Heart right ventricle (tissue), 16 donors: ENCODE data around the gene C9orf43. TPM values are rescaled to one million over a fixed set of nuclear protein-coding genes. Genes with fewer than 3 reads are reported as not detected.
"Not testable (repeated sequence)": the region's sequence is repeated elsewhere in the genome, so short reads cannot be mapped to it uniquely, and the experiment has no call there.

Source experiments
- ATAC-seq, 8 donors: fragments of 200-7000 bp; cut with Tn5 transposase; one replicate each; pipeline ENCODE4 v1.9.1; 2020; ENCODE audit warnings: mild to moderate bottlenecking in 8 of 8, moderate library complexity in 8 of 8, moderate number of reproducible peaks in 1 of 8
- DNase-seq, 2 donors: peaks; one replicate each; pipeline ENCODE4 v3.0.0-alpha.2; 2020
- H3K27ac ChIP-seq, 10 donors: fragments of 200-600 bp; sonication (generic) in 2 of 10; one replicate each; pipeline versions ENCODE4 v1.5.0 to v1.8.0; 2020 to 2022; ENCODE audit warnings: mild to moderate bottlenecking in 3 of 10
- H3K27me3 ChIP-seq, 7 donors: fragments of 200-600 bp; one replicate each; pipeline ENCODE4 v1.8.0; 2021 to 2022; ENCODE audit warnings: mild to moderate bottlenecking in 2 of 7
- H3K36me3 ChIP-seq, 9 donors: fragments of 200-600 bp; sonication (generic) in 1 of 9; one replicate each; pipeline versions ENCODE4 v1.5.0 to v1.8.0; 2020 to 2022; ENCODE audit warnings: mild to moderate bottlenecking in 2 of 9
- H3K4me1 ChIP-seq, 9 donors: fragments of 200-600 bp; sonication (generic) in 1 of 9; one replicate each; pipeline versions ENCODE4 v1.5.0 to v1.8.0; 2020 to 2022; ENCODE audit warnings: mild to moderate bottlenecking in 4 of 9
- H3K4me3 ChIP-seq, 10 donors: fragments of 200-600 bp; sonication (generic) in 2 of 10; one replicate each; pipeline versions ENCODE4 v1.5.0 to v1.8.0; 2020 to 2022; ENCODE audit warnings: mild to moderate bottlenecking in 7 of 10, moderate library complexity in 2 of 10
- H3K9me3 ChIP-seq, 11 donors: fragments of 200-600 bp in 10 of 11; sonication (generic) in 2 of 11; one replicate each; pipeline versions ENCODE4 v1.5.0 to v1.8.0; 2013 to 2022; ENCODE audit warnings: mild to moderate bottlenecking in 2 of 11, control low read depth in 1 of 11, moderate library complexity in 1 of 11
- CTCF ChIP-seq, 9 donors: fragments of 200-600 bp; sonication (generic) in 2 of 9; IDR thresholded peaks; one replicate each; pipeline versions ENCODE4 v1.5.0 to v1.8.0; 2021 to 2022; ENCODE audit warnings: antibody characterized with exemption in 9 of 9, mild to moderate bottlenecking in 5 of 9, moderate library complexity in 1 of 9
- WGBS, 2 donors: extraction: QIAGEN DNeasy Blood & Tissue Kit; methylation state at CpG; one replicate each; pipeline ENCODE4 v1.1.7; 2013; ENCODE audit warnings: inconsistent platforms in 1 of 2; 5-methylcytosine and 5-hydroxymethylcytosine counted together
- intact Hi-C, 10 donors: fragments of 100-400 bp; cut with DNase I; formaldehyde crosslinking; loops; one replicate each; pipeline versions ENCODE4 v1.11.1 to v1.14.2; 2022
- polyA plus RNA-seq, 2 donors: library from polyadenylated mRNA; stranded (reverse); fragments of 200-250 nt; gene quantifications; one replicate each; pipeline ENCODE4 v1.2.3, GENCODE V29; 2013
- total RNA-seq, 10 donors: library from RNA; stranded (reverse); fragmentation: NEBNext Ultra II Directional in 3 of 10; extraction: Animal tissue kit (Norgen Biotek cat#: 25700) in 3 of 10; gene quantifications; one replicate each; pipeline versions ENCODE4 v1.2.1 to v1.2.4, GENCODE V29; 2021 to 2023
- donor health status: Arrhythmogenic right ventricular cardiomyopathy.
- donor health status: ischemic (EF 13 %, LVEDD 7.1; RV severe dilation, severe dysfunction).
- donor health status: healthy with polysubstance abuse.
- donor health status: DM: no; HTN: yes; CAD: no.
- donor health status: DM: no; HTN: no; CAD: no.
- donor health status: ischemic (EF 25% LVEDD 6.9; RV normal size, moderate dysfunction).
- donor health status: ischemic (EF 25% LVEDD 5.7; RV mildly dilated, moderate dysfunction).
- donor health status: healthy.
- donor health status: DM: yes; HTN: yes; CAD: no.
- donor health status: Ischemic cardiomyopathy.
- donor health status: ischemic (EF 35%, LVEDD 5.7; RV mildly dilated, moderate dysfunction).
- donor health status: nonischemic (EF 11% LVEDD 7.7; RV severe dilation, severe dysfunction).
- donor health status: DM: yes; HTN: yes; CAD: no.
- donor health status: PGD.
- donor health status: ischemic (EF 29% LVEDD 5.4; RV normal size, mild dysfunction).
- donor health status: nonischemic (EF 23%, LVEDD 6.1; RV moderate dilation, normal function).

The C9orf43 gene
- total and polyA plus RNA-seq, 12 donors, result 0.06 to 1.1 (median 0.28) TPM; not detected in 2

- Histone ChIP-seq H3K4me3 (peak within 1 kb of the TSS; percentile 26 to 98 (median 82)), H3K36me3 (peaks cover 0 to 27% (median 16%) of the 10 kb centered on the region in 9 donors), H3K27me3 (no peaks in the 10 kb centered on the region), H3K4me1 (peaks cover 0 to 17% (median 11%) of the 10 kb centered on the region in 9 donors), H3K9me3 (no peaks in the 10 kb centered on the region), H3K27ac (peak within 1 kb of the TSS in 9 of 10 donors; percentile 59 to 84 (median 78))
- ATAC-seq (peak; percentile 90 to 96 (median 94)), DNase-seq (peak; percentile 66 to 85)
- intact Hi-C loops, result loop anchor here in 1 of 10 donors (5.0 kb wide), 1 partner anchor 35 kb away; the partner anchor contains the start of gene WDR31
- TF ChIP-seq CTCF (IDR thresholded peaks at IDR 0.05), result no peak
- 2 to 3% methylated on average over 64 to 73 of the region's 74 CpGs for WGBS, 2 donors
Observed at GRCh38 chr9:113376634-113377567, 33.6 kb upstream of the C9orf43 start, which contains the start of gene HDHD3. Gene HDHD3 (minus strand): TSS chr9:113376986. CDS start chr9:113374354, 2,632 bp downstream.

- WGBS, 2 donors, result 55 to 58% methylated on average over 24 of the region's 24 CpGs
- DNase-seq, H3K9me3 ChIP-seq, H3K4me3 ChIP-seq, ATAC-seq, H3K27me3 ChIP-seq, H3K27ac ChIP-seq: not testable (repeated sequence)
- Histone ChIP-seq H3K36me3 (peaks cover 0 to 11% (median 5%) of the 10 kb centered on the region in 9 donors), H3K4me1 (peaks cover 0 to 17% (median 11%) of the 10 kb centered on the region in 9 donors)
- intact Hi-C loops, result loop anchor here in 1 of 10 donors (5.0 kb wide), 1 partner anchor 37 kb away; the partner anchor contains the start of gene WDR31
Observed at GRCh38 chr9:113379094-113379828, 31.3 kb upstream of the C9orf43 start.

DNA sequence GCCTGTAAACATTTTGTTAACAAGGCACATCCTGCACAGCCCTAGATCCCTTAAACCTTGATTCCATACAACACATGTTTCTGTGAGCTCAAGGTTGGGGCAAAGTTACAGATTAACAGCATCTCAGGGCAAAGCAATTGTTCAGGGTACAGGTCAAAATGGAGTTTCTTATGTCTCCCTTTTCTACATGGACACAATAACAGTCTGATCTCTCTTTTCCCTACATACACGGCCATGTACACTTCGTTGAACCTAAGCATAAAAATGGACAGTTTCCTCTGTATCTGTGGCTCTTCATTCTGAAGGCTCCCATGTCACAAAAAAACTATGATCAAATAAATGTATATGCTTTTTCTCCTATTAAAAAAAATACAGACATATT is 30.7 kb upstream of the C9orf43 start:
- intact Hi-C loops, result loop anchor here in 1 of 10 donors (5.0 kb wide), 1 partner anchor 38 kb away; the partner anchor contains the start of gene WDR31
- H3K27me3 ChIP-seq, H3K9me3 ChIP-seq, H3K4me3 ChIP-seq, DNase-seq, H3K27ac ChIP-seq, H3K36me3 ChIP-seq, ATAC-seq: not testable (repeated sequence)
- WGBS, 2 donors, result 82 to 93% methylated on average over 2 of the region's 2 CpGs
- H3K4me1 ChIP-seq, result peaks cover 0 to 17% (median 11%) of the 10 kb centered on the region in 9 donors

- intact Hi-C loops, result no loop called here
- WGBS, 2 donors, result 50 to 67% methylated on average over 1 of the region's 1 CpG
- H3K9me3 ChIP-seq, result no peaks in the 10 kb centered on the region
- no peak for DNase-seq
- peaks cover 0 to 5% (median 0%) of the 10 kb centered on the region in 9 donors for H3K36me3 ChIP-seq
- no peak for TF ChIP-seq CTCF (IDR thresholded peaks at IDR 0.05)
- H3K4me3 ChIP-seq, result no peak overlapping the region
- no peak overlapping the region for H3K27ac ChIP-seq
- H3K27me3 ChIP-seq, result no peaks in the 10 kb centered on the region
- H3K4me1 ChIP-seq, result peaks cover 0 to 7% (median 4%) of the 10 kb centered on the region in 9 donors
- ATAC-seq, result no peak
Observed at GRCh38 chr9:113380869-113381378, 29.6 kb upstream of the C9orf43 start.

DNA sequence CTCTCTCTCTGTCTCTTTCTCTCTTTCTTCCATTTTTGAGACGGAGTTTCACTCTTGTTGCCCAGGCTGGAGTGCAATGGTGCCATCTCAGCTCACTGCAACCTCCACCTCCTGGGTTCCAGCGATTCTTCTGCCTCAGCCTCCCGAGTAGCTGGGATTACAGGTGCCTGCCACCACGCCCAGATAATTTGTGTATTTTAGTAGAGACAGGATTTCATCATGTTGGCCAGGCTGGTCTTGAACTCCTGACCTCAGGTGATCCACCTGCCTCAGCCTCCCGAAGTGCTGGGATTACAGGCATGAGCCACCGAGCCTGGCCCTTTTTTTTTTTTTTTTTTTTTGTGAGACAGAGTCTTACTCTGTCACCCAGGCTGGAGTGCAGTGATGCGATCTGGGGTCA is 29.1 kb upstream of the C9orf43 start:
- H3K4me3 ChIP-seq, H3K4me1 ChIP-seq, H3K36me3 ChIP-seq, ATAC-seq, H3K27me3 ChIP-seq, H3K27ac ChIP-seq, H3K9me3 ChIP-seq, intact Hi-C loops, DNase-seq: not testable (repeated sequence)
- WGBS, 2 donors, result 82 to 87% methylated on average over 7 of the region's 7 CpGs
